HCT116 (cell line): Measurements from ENCODE around the gene HSD17B13. TPM values are rescaled to one million over a fixed set of nuclear protein-coding genes. Genes with fewer than 3 reads are reported as not detected.

Experiments used
- ATAC-seq: fragments of 200-7000 bp; cut with Tn5 transposase; 2 replicates; pipeline ENCODE4 v1.9.1; 2020; ENCODE audit warnings: mild to moderate bottlenecking, moderate library complexity
- BruUV-seq: library from RNA; stranded (reverse); fragments of 400-500 nt; replicated peaks from 2 replicates; lab custom pipeline; 2021; lab: Mats Ljungman, UMichigan
- CTCF ChIA-PET: fragments of 300-600 bp; sonication (Branson Sonifier 250); formaldehyde crosslinking; loops from one replicate; lab custom pipeline; 2021; ENCODE audit warnings: antibody characterized with exemption; lab: Charles Lee
- POLR2A ChIA-PET: fragments of 300-600, 350-600 bp; sonication (Branson Sonifier 250); formaldehyde crosslinking; loops from one replicate; lab custom pipeline; 2021; ENCODE audit warnings: antibody characterized with exemption; lab: Charles Lee
- RAD21 ChIA-PET, 2 experiments: fragments of 300-600 bp; sonication (Branson Sonifier 250); formaldehyde crosslinking; loops; one replicate each; lab custom pipeline; 2023; ENCODE audit warnings: low total read pairs in 2 of 2; ENCODE audit not compliant: uncharacterized antibody in 2 of 2, unreplicated experiment in 2 of 2, low non-redundant PET in 1 of 2; lab: Charles Lee
- DNase-seq: peaks from one replicate; pipeline ENCODE4 v3.0.0-alpha.2; 2010; ENCODE audit warnings: low read depth, low spot score
- H2AFZ ChIP-seq: fragments of 200-600 bp; shearing (Covaris generic), sonication (generic); 2 replicates; pipeline ENCODE4 v1.6.1; 2017; ENCODE audit warnings: low read depth, mixed run types, mixed read lengths, antibody characterized with exemption, low read length; ENCODE audit not compliant: poor library complexity, severe bottlenecking
- H3K27ac ChIP-seq: 2 replicates; pipeline ENCODE4 v1.5.1; 2012; ENCODE audit warnings: low read depth, low read length
- H3K27me3 ChIP-seq: fragments of 200-600 bp; sonication (generic); 2 replicates; pipeline ENCODE4 v1.6.1; 2016; ENCODE audit warnings: mixed run types, low read length, mixed read lengths; ENCODE audit not compliant: insufficient read depth
- H3K36me3 ChIP-seq, 2 experiments: fragments of 200-500 bp in 1 of 2; fragments of 200-600 bp in 1 of 2; sonication (Bioruptor generic) in 1 of 2; sonication (generic) in 1 of 2; 2 replicates each; pipeline versions ENCODE4 v1.5.1 to v1.6.1; 2014 to 2016; ENCODE audit warnings: low read length in 2 of 2, inconsistent platforms in 1 of 2, mixed read lengths in 1 of 2, mixed run types in 1 of 2; ENCODE audit not compliant: insufficient read depth in 2 of 2, control insufficient read depth in 1 of 2
- H3K4me1 ChIP-seq, 2 experiments: fragments of 200-600 bp in 1 of 2; sonication (generic) in 1 of 2; 2 replicates each; pipeline versions ENCODE4 v1.5.1 to v1.6.1; 2012 to 2017; ENCODE audit warnings: low read length in 2 of 2, inconsistent platforms in 1 of 2, mild to moderate bottlenecking in 1 of 2, mixed read lengths in 1 of 2, mixed run types in 1 of 2, moderate library complexity in 1 of 2; ENCODE audit not compliant: insufficient read depth in 2 of 2, control insufficient read depth in 1 of 2
- H3K4me2 ChIP-seq: fragments of 200-600 bp; sonication (generic); 2 replicates; pipeline ENCODE4 v1.6.1; 2017; ENCODE audit warnings: mixed run types, low read length, mixed read lengths
- H3K4me3 ChIP-seq, 2 experiments: fragments of 200-600 bp in 1 of 2; sonication (generic) in 1 of 2; replicated peaks in 1 of 2; 2 replicates each; pipeline ENCODE4 v1.5.1; 2011 to 2016; ENCODE audit warnings: low read length in 2 of 2, control low read depth in 1 of 2, low read depth in 1 of 2, mild to moderate bottlenecking in 1 of 2, mixed read lengths in 1 of 2, mixed run types in 1 of 2
- H3K79me2 ChIP-seq: fragments of 200-600 bp; sonication (generic); 2 replicates; pipeline ENCODE4 v1.6.1; 2017; ENCODE audit warnings: mild to moderate bottlenecking, mixed run types, low read length, moderate library complexity, mixed read lengths; ENCODE audit not compliant: insufficient read depth
- H3K9ac ChIP-seq: fragments of 200-600 bp; sonication (generic); 2 replicates; pipeline ENCODE4 v1.6.1; 2016; ENCODE audit warnings: low read length, mixed read lengths
- H3K9me2 ChIP-seq: fragments of 200-600 bp; sonication (generic), shearing (Covaris generic); 2 replicates; pipeline ENCODE4 v1.6.1; 2017; ENCODE audit warnings: mixed run types, mild to moderate bottlenecking, moderate library complexity; ENCODE audit not compliant: insufficient read depth
- H3K9me3 ChIP-seq, 2 experiments: fragments of 200-500 bp in 1 of 2; fragments of 200-600 bp in 1 of 2; sonication (Bioruptor generic) in 1 of 2; sonication (generic) in 1 of 2; 2 replicates each; pipeline ENCODE4 v1.6.1; 2014 to 2017; ENCODE audit warnings: low read length in 2 of 2, mixed read lengths in 2 of 2, inconsistent platforms in 1 of 2, low read depth in 1 of 2, mild to moderate bottlenecking in 1 of 2, mixed run types in 1 of 2, moderate library complexity in 1 of 2; ENCODE audit not compliant: control insufficient read depth in 1 of 2, insufficient read depth in 1 of 2
- H4K20me1 ChIP-seq: fragments of 200-600 bp; sonication (generic), shearing (Covaris generic); 2 replicates; pipeline ENCODE4 v1.6.1; 2017; ENCODE audit warnings: mixed run types, mild to moderate bottlenecking, moderate library complexity; ENCODE audit not compliant: insufficient read depth
- CBX3 ChIP-seq: IDR thresholded peaks from 2 replicates; pipeline ENCODE4 v1.6.1; 2012; ENCODE audit warnings: low read depth
- CEBPB ChIP-seq: IDR thresholded peaks from 2 replicates; pipeline ENCODE4 v1.6.1; 2012; ENCODE audit warnings: low read depth
- ELF1 ChIP-seq: IDR thresholded peaks from 2 replicates; pipeline ENCODE4 v1.6.1; 2012; ENCODE audit warnings: low read depth, borderline replicate concordance
- MAX ChIP-seq: IDR thresholded peaks from 2 replicates; pipeline ENCODE4 v1.6.1; 2012
- POLR2A ChIP-seq: IDR thresholded peaks from 2 replicates; pipeline ENCODE4 v1.7.0; 2011; ENCODE audit warnings: borderline replicate concordance; ENCODE audit not compliant: insufficient read depth, insufficient read length; ENCODE audit errors: extremely low read depth
- POLR2AphosphoS5 ChIP-seq: IDR thresholded peaks from 2 replicates; pipeline ENCODE4 v1.6.1; 2011; ENCODE audit warnings: mild to moderate bottlenecking, low read depth, low read length, moderate library complexity
- RAD21 ChIP-seq: IDR thresholded peaks from 2 replicates; pipeline ENCODE4 v1.6.1; 2012; ENCODE audit warnings: low read depth, mild to moderate bottlenecking
- SP1 ChIP-seq: IDR thresholded peaks from 2 replicates; pipeline ENCODE4 v1.6.1; 2012; ENCODE audit warnings: low read depth
- YY1 ChIP-seq: IDR thresholded peaks from 2 replicates; pipeline ENCODE4 v1.6.1; 2011; ENCODE audit warnings: low read length, low read depth, moderate library complexity, mild to moderate bottlenecking; ENCODE audit not compliant: insufficient replicate concordance; ENCODE audit errors: extremely low read depth
- ZBTB33 ChIP-seq: IDR thresholded peaks from 2 replicates; pipeline ENCODE4 v1.6.1; 2011; ENCODE audit warnings: mild to moderate bottlenecking, low read length, moderate library complexity; ENCODE audit not compliant: insufficient replicate concordance; ENCODE audit errors: extremely low read depth
- ZFX ChIP-seq: fragments of 450-650 bp; IDR thresholded peaks from 2 replicates; pipeline ENCODE4 v1.6.1; 2017
- ZNF274 ChIP-seq: fragments of 200-500 bp; sonication (Bioruptor generic); IDR thresholded peaks from 2 replicates; pipeline ENCODE4 v1.6.1; 2014; ENCODE audit warnings: mild to moderate bottlenecking, low read depth, low read length, inconsistent platforms
- intact Hi-C: fragments of 100-400 bp; cut with micrococcal nuclease; formaldehyde crosslinking; loops from 2 replicates; pipeline ENCODE4 v1.10.0; 2022
- total RNA-seq: library from RNA; stranded (reverse); gene quantifications from one replicate; pipeline ENCODE4 v1.2.1, GENCODE V29; 2021; ENCODE audit not compliant: unreplicated experiment

HSD17B13 gene
- total RNA-seq, 1 experiment from 2014 or later: 0.81 TPM

- H3K4me1 ChIP-seq: no peaks in the 10 kb centered on the region
- TF ChIP-seq SP1: no peak
- TF ChIP-seq YY1: no peak
- no peak for TF ChIP-seq ZFX
- TF ChIP-seq CBX3: no peak
- TF ChIP-seq ZNF274: no peak
- TF ChIP-seq ELF1: no peak
- TF ChIP-seq ZBTB33: no peak
- TF ChIP-seq RAD21: no peak
- no peak for TF ChIP-seq POLR2AphosphoS5
- no peak for TF ChIP-seq CEBPB
- no peak for TF ChIP-seq MAX
- TF ChIP-seq POLR2A: no peak
- TF ChIP-seq, all 23 proteins: peak for 0
- no peak overlapping the region for H3K4me3 ChIP-seq
- DNase-seq: no peak
- peaks cover 17 to 24% of the 10 kb centered on the region in 2 experiments for H3K36me3 ChIP-seq
- no peak overlapping the region for H3K9ac ChIP-seq
- intact Hi-C loops: loop anchor here (10.0 kb wide), 1 partner anchor 844 kb away; no protein-coding TSS in a partner anchor
- ChIA-PET RAD21 (no interaction called here), CTCF (no interaction called here), POLR2A (no interaction called here)
- H3K79me2 ChIP-seq: peaks cover 8% of the 10 kb centered on the region; the same call in 1 of the 2 replicates
- no peak overlapping the region for H2AFZ ChIP-seq
- no peaks in the 10 kb centered on the region for H4K20me1 ChIP-seq
- no peak overlapping the region for H3K4me2 ChIP-seq
- BruUV-seq: no TSS peak
- H3K9me2 ChIP-seq: no peaks in the 10 kb centered on the region
- H3K9me3 ChIP-seq: no peaks in the 10 kb centered on the region
- no peak overlapping the region for H3K27ac ChIP-seq
- no peaks in the 10 kb centered on the region for H3K27me3 ChIP-seq
- ATAC-seq: no peak
Measured at GRCh38 chr4:87360338-87360935, 37.8 kb upstream of the HSD17B13 start.
